C4-2B (cell line): Measurements from ENCODE around the gene HTR3B.

ENCODE experiments used
- CTCF ChIP-seq: fragments of 450-650 bp; conservative IDR thresholded peaks from 2 replicates; pipeline ENCODE4 v1.5.1; 2017; ENCODE audit warnings: mild to moderate bottlenecking
- ZFX ChIP-seq: fragments of 450-650 bp; IDR thresholded peaks from 2 replicates; pipeline ENCODE4 v1.6.1; 2017

GRCh38 chr11:113960702-113961330 is 56.2 kb downstream of the HTR3B start:
- TF ChIP-seq CTCF, result no peak
- no peak for TF ChIP-seq ZFX
